WTC11 (cell line): ENCODE measurements around the gene ATF4. TPM values are rescaled to one million over a fixed set of nuclear protein-coding genes. Genes with fewer than 3 reads are reported as not detected.

ENCODE experiments used
- ATAC-seq: fragments of 200-7000 bp; cut with Tn5 transposase; 2 replicates; pipeline ENCODE4 v1.10.0; 2021; ENCODE audit warnings: mild to moderate bottlenecking, moderate library complexity
- CTCF ChIA-PET: fragments of 300-600 bp; sonication (Branson Sonifier 250); formaldehyde crosslinking; loops from one replicate; lab custom pipeline; 2021; ENCODE audit warnings: antibody characterized with exemption; lab: Charles Lee
- POLR2A ChIA-PET: fragments of 350-600 bp; sonication (Branson Sonifier 250); formaldehyde crosslinking; loops from one replicate; lab custom pipeline; 2021; ENCODE audit warnings: antibody characterized with exemption; lab: Charles Lee
- DNase-seq: peaks from one replicate; pipeline ENCODE4 v3.0.0; 2021; ENCODE audit warnings: low spot score
- H3K27ac Mint-ChIP-seq: 2 replicates; pipeline ENCODE4 v1.8.0; 2021; ENCODE audit warnings: mixed read lengths
- H3K27me3 Mint-ChIP-seq: 2 replicates; pipeline ENCODE4 v1.8.0; 2021; ENCODE audit warnings: low read depth, mild to moderate bottlenecking, moderate library complexity, mixed read lengths
- H3K36me3 Mint-ChIP-seq: 2 replicates; pipeline ENCODE4 v1.8.0; 2021; ENCODE audit warnings: mixed read lengths
- H3K4me1 Mint-ChIP-seq: 2 replicates; pipeline ENCODE4 v1.8.0; 2022; ENCODE audit warnings: mixed read lengths
- H3K4me3 Mint-ChIP-seq: 2 replicates; pipeline ENCODE4 v1.8.0; 2021; ENCODE audit warnings: mild to moderate bottlenecking, moderate library complexity, mixed read lengths
- H3K9me3 Mint-ChIP-seq: 2 replicates; pipeline ENCODE4 v1.8.0; 2021; ENCODE audit warnings: mixed read lengths
- ETV6 ChIP-seq: sonication (generic); formaldehyde crosslinking; IDR thresholded peaks from 2 replicates; pipeline ENCODE4 v1.8.1; 2022; ENCODE audit warnings: mild to moderate bottlenecking, missing genetic modification reagents
- GABPB1 ChIP-seq: sonication (generic); formaldehyde crosslinking; IDR thresholded peaks from 2 replicates; pipeline ENCODE4 v1.8.1; 2023; ENCODE audit warnings: mild to moderate bottlenecking, missing genetic modification reagents
- NFATC4 ChIP-seq: fragments of 250-450 bp; sonication (Bioruptor Pico); IDR thresholded peaks from 2 replicates; pipeline ENCODE4 v1.9.0; 2021; ENCODE audit warnings: mild to moderate bottlenecking
- NR2C2 ChIP-seq: sonication (generic); formaldehyde crosslinking; IDR thresholded peaks from 2 replicates; pipeline ENCODE4 v1.8.0; 2022; ENCODE audit warnings: mild to moderate bottlenecking, missing genetic modification reagents
- OVOL2 ChIP-seq: fragments of 250-450 bp; sonication (Bioruptor Pico); IDR thresholded peaks from 2 replicates; pipeline ENCODE4 v1.9.0; 2021; ENCODE audit warnings: mild to moderate bottlenecking, borderline replicate concordance
- PRRX2 ChIP-seq: fragments of 250-450 bp; sonication (Bioruptor Pico); IDR thresholded peaks from 2 replicates; pipeline ENCODE4 v1.8.0; 2021; ENCODE audit warnings: mild to moderate bottlenecking
- TP53 ChIP-seq: sonication (generic); formaldehyde crosslinking; IDR thresholded peaks from 2 replicates; pipeline ENCODE4 v1.8.1; 2023; ENCODE audit warnings: mild to moderate bottlenecking, missing genetic modification reagents
- ZNF219 ChIP-seq: sonication (generic); formaldehyde crosslinking; IDR thresholded peaks from 2 replicates; pipeline ENCODE4 v1.8.0; 2023; ENCODE audit warnings: missing genetic modification reagents, mild to moderate bottlenecking, borderline replicate concordance
- ZNF396 ChIP-seq: fragments of 250-450 bp; sonication (Bioruptor Pico); IDR thresholded peaks from 2 replicates; pipeline ENCODE4 v1.8.0; 2021; ENCODE audit warnings: mild to moderate bottlenecking, moderate library complexity, borderline replicate concordance
- ZNF423 ChIP-seq: fragments of 250-450 bp; sonication (Bioruptor Pico); IDR thresholded peaks from 2 replicates; pipeline ENCODE4 v2.1.2; 2022; ENCODE audit warnings: mild to moderate bottlenecking, moderate library complexity
- ZNF671 ChIP-seq: fragments of 250-450 bp; sonication (Bioruptor Pico); IDR thresholded peaks from 2 replicates; pipeline ENCODE4 v1.8.0; 2021; ENCODE audit warnings: mild to moderate bottlenecking
- total RNA-seq: library from RNA; stranded (reverse); gene quantifications from 3 replicates; pipeline ENCODE4 v1.2.3, GENCODE V29; 2021
- TF ChIP-seq, protein P1 (sequence below): fragments of 250-450 bp; sonication (Bioruptor Pico); IDR thresholded peaks from 2 replicates; pipeline ENCODE4 v1.9.0; 2021; ENCODE audit warnings: moderate library complexity, mild to moderate bottlenecking, inconsistent platforms, borderline replicate concordance
- TF ChIP-seq, protein P2 (sequence below): sonication (generic); formaldehyde crosslinking; IDR thresholded peaks from 2 replicates; pipeline ENCODE4 v1.8.1; 2023; ENCODE audit warnings: mild to moderate bottlenecking, missing genetic modification reagents, moderate library complexity
- TF ChIP-seq, protein P3 (sequence below): sonication (generic); formaldehyde crosslinking; IDR thresholded peaks from 2 replicates; pipeline ENCODE4 v1.8.0; 2022; ENCODE audit warnings: missing genetic modification reagents

The ATF4 gene
- total RNA-seq, 1 experiment from 2014 or later, result 460 TPM

- H3K36me3 Mint-ChIP-seq, result no peaks in the 10 kb centered on the region
- H3K9me3 Mint-ChIP-seq, result no peaks in the 10 kb centered on the region
- H3K4me1 Mint-ChIP-seq, result peaks cover 68% of the 10 kb centered on the region
- POLR2A ChIA-PET, result no interaction called here
- no peaks in the 10 kb centered on the region for H3K27me3 Mint-ChIP-seq
- no peak overlapping the region; the same call in 1 of the 2 replicates for H3K4me3 Mint-ChIP-seq
- H3K27ac Mint-ChIP-seq, result peak overlapping the region; percentile 81
- TF ChIP-seq NFATC4 (no peak), GABPB1 (no peak), PRRX2 (no peak)
- CTCF ChIA-PET, result interaction anchor here (0.9 to 3.3 kb wide), 9 partner anchors 19 to 129 kb away, joined by 3 to 17 read pairs (median 4); no protein-coding TSS in a partner anchor
- no peak for DNase-seq
- peak; percentile 3 for ATAC-seq
These were observed 47.5 kb upstream of the ATF4 start for GRCh38 chr22:39472570-39473556.

DNA sequence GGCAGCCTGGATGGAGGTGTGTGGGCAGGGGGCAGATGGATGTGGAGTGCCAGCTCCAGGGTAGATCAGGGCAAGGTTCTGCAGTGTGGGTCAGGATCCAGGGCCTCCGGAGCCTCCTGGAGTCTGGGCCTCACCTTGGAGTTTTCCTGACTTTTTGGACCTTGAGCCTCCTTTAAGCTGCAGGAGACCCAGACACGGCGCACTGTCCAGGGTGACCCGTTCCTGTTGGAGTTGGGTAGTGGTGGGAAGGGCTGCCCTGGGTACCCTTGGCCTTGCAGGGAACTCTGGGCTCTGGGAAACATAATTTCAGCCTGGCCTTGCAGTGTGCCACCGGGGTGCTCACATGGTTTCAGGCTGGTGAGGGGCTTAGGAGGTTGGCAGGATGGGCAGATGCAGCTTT, 46.5 kb upstream of the ATF4 start:
- peak overlapping the region; percentile 23; the same call in 1 of the 2 replicates for H3K27ac Mint-ChIP-seq
- ChIA-PET CTCF (interaction anchor here (0.6 to 2.6 kb wide), 7 partner anchors 10 to 130 kb away, joined by 3 to 12 read pairs (median 4); no protein-coding TSS in a partner anchor), POLR2A (no interaction called here)
- H3K4me1 Mint-ChIP-seq, result peaks cover 65% of the 10 kb centered on the region
- TF ChIP-seq ETV6 (no peak), ZNF671 (no peak), ZNF219 (CRISPR knock-in tag) (no peak), OVOL2 (CRISPR knock-in tag) (no peak), NR2C2 (no peak), TP53 (no peak), ZNF423 (no peak)
- TF ChIP-seq, protein P1, sequence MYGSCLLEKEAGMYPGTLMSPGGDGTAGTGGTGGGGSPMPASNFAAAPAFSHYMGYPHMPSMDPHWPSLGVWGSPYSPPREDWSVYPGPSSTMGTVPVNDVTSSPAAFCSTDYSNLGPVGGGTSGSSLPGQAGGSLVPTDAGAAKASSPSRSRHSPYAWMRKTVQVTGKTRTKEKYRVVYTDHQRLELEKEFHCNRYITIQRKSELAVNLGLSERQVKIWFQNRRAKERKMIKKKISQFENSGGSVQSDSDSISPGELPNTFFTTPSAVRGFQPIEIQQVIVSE (CRISPR knock-in tag), result no peak
- TF ChIP-seq, protein P2, sequence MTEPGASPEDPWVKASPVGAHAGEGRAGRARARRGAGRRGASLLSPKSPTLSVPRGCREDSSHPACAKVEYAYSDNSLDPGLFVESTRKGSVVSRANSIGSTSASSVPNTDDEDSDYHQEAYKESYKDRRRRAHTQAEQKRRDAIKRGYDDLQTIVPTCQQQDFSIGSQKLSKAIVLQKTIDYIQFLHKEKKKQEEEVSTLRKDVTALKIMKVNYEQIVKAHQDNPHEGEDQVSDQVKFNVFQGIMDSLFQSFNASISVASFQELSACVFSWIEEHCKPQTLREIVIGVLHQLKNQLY, result no peak
- no peak overlapping the region for H3K4me3 Mint-ChIP-seq
- no peak for ATAC-seq
- H3K36me3 Mint-ChIP-seq, result no peaks in the 10 kb centered on the region
- no peaks in the 10 kb centered on the region for H3K27me3 Mint-ChIP-seq
- H3K9me3 Mint-ChIP-seq, result no peaks in the 10 kb centered on the region
- no peak for DNase-seq

GRCh38 chr22:39474351-39475111, 45.8 kb upstream of the ATF4 start:
- H3K4me3 Mint-ChIP-seq, result no peak overlapping the region
- DNase-seq (peak; percentile 70), ATAC-seq (peak; percentile 60)
- no peak for TF ChIP-seq ZNF396 (CRISPR knock-in tag)
- TF ChIP-seq, protein P3, sequence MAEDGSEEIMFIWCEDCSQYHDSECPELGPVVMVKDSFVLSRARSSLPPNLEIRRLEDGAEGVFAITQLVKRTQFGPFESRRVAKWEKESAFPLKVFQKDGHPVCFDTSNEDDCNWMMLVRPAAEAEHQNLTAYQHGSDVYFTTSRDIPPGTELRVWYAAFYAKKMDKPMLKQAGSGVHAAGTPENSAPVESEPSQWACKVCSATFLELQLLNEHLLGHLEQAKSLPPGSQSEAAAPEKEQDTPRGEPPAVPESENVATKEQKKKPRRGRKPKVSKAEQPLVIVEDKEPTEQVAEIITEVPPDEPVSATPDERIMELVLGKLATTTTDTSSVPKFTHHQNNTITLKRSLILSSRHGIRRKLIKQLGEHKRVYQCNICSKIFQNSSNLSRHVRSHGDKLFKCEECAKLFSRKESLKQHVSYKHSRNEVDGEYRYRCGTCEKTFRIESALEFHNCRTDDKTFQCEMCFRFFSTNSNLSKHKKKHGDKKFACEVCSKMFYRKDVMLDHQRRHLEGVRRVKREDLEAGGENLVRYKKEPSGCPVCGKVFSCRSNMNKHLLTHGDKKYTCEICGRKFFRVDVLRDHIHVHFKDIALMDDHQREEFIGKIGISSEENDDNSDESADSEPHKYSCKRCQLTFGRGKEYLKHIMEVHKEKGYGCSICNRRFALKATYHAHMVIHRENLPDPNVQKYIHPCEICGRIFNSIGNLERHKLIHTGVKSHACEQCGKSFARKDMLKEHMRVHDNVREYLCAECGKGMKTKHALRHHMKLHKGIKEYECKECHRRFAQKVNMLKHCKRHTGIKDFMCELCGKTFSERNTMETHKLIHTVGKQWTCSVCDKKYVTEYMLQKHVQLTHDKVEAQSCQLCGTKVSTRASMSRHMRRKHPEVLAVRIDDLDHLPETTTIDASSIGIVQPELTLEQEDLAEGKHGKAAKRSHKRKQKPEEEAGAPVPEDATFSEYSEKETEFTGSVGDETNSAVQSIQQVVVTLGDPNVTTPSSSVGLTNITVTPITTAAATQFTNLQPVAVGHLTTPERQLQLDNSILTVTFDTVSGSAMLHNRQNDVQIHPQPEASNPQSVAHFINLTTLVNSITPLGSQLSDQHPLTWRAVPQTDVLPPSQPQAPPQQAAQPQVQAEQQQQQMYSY (CRISPR knock-in tag), result peak; percentile 56; the same call in 1 of the 2 replicates
- no peaks in the 10 kb centered on the region for H3K36me3 Mint-ChIP-seq
- H3K27ac Mint-ChIP-seq, result peak overlapping the region; percentile 23; the same call in 1 of the 2 replicates
- CTCF ChIA-PET, result interaction anchor here (0.6 to 2.6 kb wide), 9 partner anchors 9 to 339 kb away, joined by 3 to 12 read pairs (median 7); partner anchors contain the start of gene TAB1
- H3K27me3 Mint-ChIP-seq, result no peaks in the 10 kb centered on the region
- H3K9me3 Mint-ChIP-seq, result no peaks in the 10 kb centered on the region
- POLR2A ChIA-PET, result interaction anchor here (0.6 kb wide), 2 partner anchors 9 to 871 kb away, joined by 3 to 16 read pairs; no protein-coding TSS in a partner anchor
- H3K4me1 Mint-ChIP-seq, result peaks cover 61% of the 10 kb centered on the region
